Hepatocyte (in vitro differentiated cells): Measurements from ENCODE around the gene CCIN. TPM values are rescaled to one million over a fixed set of nuclear protein-coding genes. Genes with fewer than 3 reads are reported as not detected.

ENCODE experiments used
- DNase-seq: peaks from one replicate; pipeline ENCODE4 v3.0.0-alpha.2; 2016; ENCODE audit warnings: low spot score
- H2AFZ ChIP-seq: fragments of 200-600 bp; sonication (generic); 2 replicates; pipeline ENCODE4 v1.6.0; 2016; ENCODE audit warnings: antibody characterized with exemption, mild to moderate bottlenecking
- H3K27ac ChIP-seq: fragments of 200-600 bp; sonication (generic); 2 replicates; pipeline ENCODE4 v1.5.1; 2016; ENCODE audit warnings: mild to moderate bottlenecking
- H3K27me3 ChIP-seq: fragments of 200-600 bp; sonication (generic); 2 replicates; pipeline ENCODE4 v1.6.1; 2016
- H3K36me3 ChIP-seq: fragments of 200-600 bp; sonication (generic); replicated peaks from 2 replicates; pipeline ENCODE4 v1.5.1; 2016; ENCODE audit warnings: low read depth; ENCODE audit not compliant: insufficient read depth
- H3K4me1 ChIP-seq: fragments of 200-600 bp; sonication (generic); 2 replicates; pipeline ENCODE4 v1.5.1; 2016; ENCODE audit warnings: mild to moderate bottlenecking, moderate library complexity; ENCODE audit not compliant: insufficient read depth
- H3K4me2 ChIP-seq: fragments of 200-600 bp; sonication (generic); 2 replicates; pipeline ENCODE4 v1.6.0; 2016
- H3K4me3 ChIP-seq: fragments of 200-600 bp; sonication (generic); 2 replicates; pipeline ENCODE4 v1.5.1; 2016; ENCODE audit warnings: mild to moderate bottlenecking
- H3K79me2 ChIP-seq: fragments of 200-600 bp; sonication (generic); 2 replicates; pipeline ENCODE4 v1.6.0; 2017; ENCODE audit warnings: mild to moderate bottlenecking
- H3K9me2 ChIP-seq: fragments of 200-600 bp; sonication (generic); replicated peaks from 2 replicates; pipeline ENCODE4 v1.6.0; 2017; ENCODE audit warnings: mild to moderate bottlenecking; ENCODE audit not compliant: insufficient read depth
- H3K9me3 ChIP-seq: fragments of 200-600 bp; sonication (generic); 2 replicates; pipeline ENCODE4 v1.5.1; 2016; ENCODE audit warnings: low read depth, mild to moderate bottlenecking
- H4K20me1 ChIP-seq: fragments of 200-600 bp; sonication (generic); 2 replicates; pipeline ENCODE4 v1.6.0; 2016; ENCODE audit warnings: mild to moderate bottlenecking; ENCODE audit not compliant: insufficient read depth, poor library complexity, severe bottlenecking
- EZH2 ChIP-seq: fragments of 200-600 bp; sonication (generic); IDR thresholded peaks from 2 replicates; pipeline ENCODE4 v1.6.1; 2016; ENCODE audit warnings: antibody characterized with exemption, mild to moderate bottlenecking, borderline replicate concordance
- EZH2phosphoT487 ChIP-seq: fragments of 200-600 bp; sonication (generic); IDR thresholded peaks from one replicate; pipeline ENCODE4 v1.6.1; 2018; ENCODE audit warnings: antibody characterized with exemption, mild to moderate bottlenecking, low read depth, moderate library complexity; ENCODE audit not compliant: unreplicated experiment, severe bottlenecking
- WGBS: methylation state at CpG from one replicate; pipeline ENCODE4 v1.1.6; 2016; ENCODE audit warnings: low lambda C conversion rate; ENCODE audit errors: missing lambda C conversion rate; 5-methylcytosine and 5-hydroxymethylcytosine counted together
- polyA plus RNA-seq: library from polyadenylated mRNA; unstranded; fragments of >200 nt; fragmentation: Nextera tagmentation; extraction: Ambion mirVana; gene quantifications from 2 replicates; pipeline ENCODE4 v1.2.1, GENCODE V29; 2016
- total RNA-seq: library from RNA; depleted of rRNA; stranded (reverse); fragments of >200 nt; gene quantifications from 2 replicates; pipeline ENCODE4 v1.2.3, GENCODE V29; 2014
- TF ChIP-seq, protein P1 (sequence below): fragments of 200-600 bp; sonication (generic); IDR thresholded peaks from 2 replicates; pipeline ENCODE4 v1.5.1; 2016; ENCODE audit warnings: antibody characterized with exemption, mild to moderate bottlenecking; ENCODE audit not compliant: poor library complexity

The CCIN gene
- total and polyA plus RNA-seq, 2 experiments from 2014 or later, result not detected

DNA sequence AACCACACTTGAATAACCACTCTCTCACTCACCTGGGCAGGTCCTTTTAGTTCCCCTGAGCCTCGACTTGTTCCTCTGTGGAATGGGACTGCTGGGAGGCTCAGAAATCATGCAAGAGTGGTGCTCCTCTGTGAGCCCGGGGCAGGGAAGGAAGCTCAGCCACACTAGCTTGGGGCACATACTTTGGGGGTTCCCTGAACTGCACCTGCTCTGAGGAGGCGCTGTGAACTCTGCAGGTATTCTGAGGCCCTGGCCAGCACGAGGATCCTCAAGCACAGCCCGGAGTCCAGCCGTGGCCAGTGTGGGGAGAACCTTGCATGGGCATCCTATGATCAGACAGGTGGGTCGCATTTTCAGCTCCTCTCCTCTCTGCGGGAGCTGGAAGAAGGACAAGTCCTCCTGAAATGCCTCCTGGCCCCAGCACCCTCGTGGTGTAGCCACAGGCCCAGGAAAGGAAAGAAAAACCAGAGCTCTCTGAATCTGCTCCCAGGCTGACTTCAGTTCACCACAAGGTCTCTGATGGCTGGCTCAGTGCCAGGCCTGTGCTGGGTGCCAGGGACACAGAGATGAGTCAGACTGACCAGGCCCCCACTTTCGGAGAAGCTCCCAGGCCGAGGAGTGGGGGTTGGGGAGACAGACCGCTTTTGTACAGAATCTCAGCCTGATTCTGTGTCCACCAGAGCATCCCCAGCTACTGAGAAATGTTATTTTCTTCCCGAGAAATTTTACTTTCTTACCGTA lies 20.7 kb upstream of the CCIN start:
- no peak overlapping the region for H3K4me3 ChIP-seq
- no peaks in the 10 kb centered on the region for H3K9me2 ChIP-seq
- H2AFZ ChIP-seq, result no peak overlapping the region
- H3K36me3 ChIP-seq, result no peaks in the 10 kb centered on the region
- no peaks in the 10 kb centered on the region for H3K9me3 ChIP-seq
- H3K79me2 ChIP-seq, result no peaks in the 10 kb centered on the region
- H3K4me2 ChIP-seq, result no peak overlapping the region
- WGBS, result 78% methylated on average over 14 of the region's 14 CpGs
- DNase-seq, result peak; percentile 87
- no peak for TF ChIP-seq EZH2phosphoT487
- no peak for TF ChIP-seq EZH2
- TF ChIP-seq, protein P1, sequence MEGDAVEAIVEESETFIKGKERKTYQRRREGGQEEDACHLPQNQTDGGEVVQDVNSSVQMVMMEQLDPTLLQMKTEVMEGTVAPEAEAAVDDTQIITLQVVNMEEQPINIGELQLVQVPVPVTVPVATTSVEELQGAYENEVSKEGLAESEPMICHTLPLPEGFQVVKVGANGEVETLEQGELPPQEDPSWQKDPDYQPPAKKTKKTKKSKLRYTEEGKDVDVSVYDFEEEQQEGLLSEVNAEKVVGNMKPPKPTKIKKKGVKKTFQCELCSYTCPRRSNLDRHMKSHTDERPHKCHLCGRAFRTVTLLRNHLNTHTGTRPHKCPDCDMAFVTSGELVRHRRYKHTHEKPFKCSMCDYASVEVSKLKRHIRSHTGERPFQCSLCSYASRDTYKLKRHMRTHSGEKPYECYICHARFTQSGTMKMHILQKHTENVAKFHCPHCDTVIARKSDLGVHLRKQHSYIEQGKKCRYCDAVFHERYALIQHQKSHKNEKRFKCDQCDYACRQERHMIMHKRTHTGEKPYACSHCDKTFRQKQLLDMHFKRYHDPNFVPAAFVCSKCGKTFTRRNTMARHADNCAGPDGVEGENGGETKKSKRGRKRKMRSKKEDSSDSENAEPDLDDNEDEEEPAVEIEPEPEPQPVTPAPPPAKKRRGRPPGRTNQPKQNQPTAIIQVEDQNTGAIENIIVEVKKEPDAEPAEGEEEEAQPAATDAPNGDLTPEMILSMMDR, result no peak
- H4K20me1 ChIP-seq, result no peaks in the 10 kb centered on the region
- no peaks in the 10 kb centered on the region for H3K4me1 ChIP-seq
- peak overlapping the region; percentile 6 for H3K27ac ChIP-seq
- H3K27me3 ChIP-seq, result no peaks in the 10 kb centered on the region

DNA sequence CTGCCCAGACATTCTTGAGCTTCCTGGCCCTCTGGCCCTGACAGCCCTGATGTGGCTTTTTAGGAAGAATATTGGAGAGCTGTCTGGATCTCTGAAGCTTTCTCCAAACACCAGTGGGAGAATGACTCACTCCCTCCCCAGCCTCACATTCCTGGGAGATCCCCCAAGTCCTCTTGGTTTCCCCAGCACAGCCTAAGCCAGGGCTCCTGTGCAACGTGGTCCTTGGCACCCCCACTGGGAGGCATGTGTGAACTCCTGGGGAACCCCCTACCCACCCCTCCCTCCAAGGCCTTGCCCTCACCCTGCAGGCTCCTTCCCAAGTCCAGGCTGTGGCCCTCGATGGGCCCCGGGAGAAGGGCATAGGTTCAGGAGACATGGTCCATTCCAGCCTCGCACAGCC lies 20.0 kb upstream of the CCIN start:
- Histone ChIP-seq H3K4me2 (no peak overlapping the region), H3K9me2 (no peaks in the 10 kb centered on the region), H3K4me3 (no peak overlapping the region), H3K27ac (peak overlapping the region; percentile 29), H3K36me3 (no peaks in the 10 kb centered on the region), H3K9me3 (no peaks in the 10 kb centered on the region), H3K27me3 (no peaks in the 10 kb centered on the region), H3K79me2 (no peaks in the 10 kb centered on the region), H3K4me1 (no peaks in the 10 kb centered on the region), H2AFZ (no peak overlapping the region), H4K20me1 (no peaks in the 10 kb centered on the region)
- TF ChIP-seq EZH2phosphoT487 (no peak), EZH2 (no peak)
- TF ChIP-seq, protein P1, result no peak
- DNase-seq, result no peak
- 88% methylated on average over 4 of the region's 4 CpGs for WGBS

GRCh38 chr9:36150574-36151315 lies 18.4 kb upstream of the CCIN start:
- no peaks in the 10 kb centered on the region for H3K4me1 ChIP-seq
- no peak overlapping the region for H2AFZ ChIP-seq
- H3K79me2 ChIP-seq, result no peaks in the 10 kb centered on the region
- DNase-seq, result no peak
- H3K27me3 ChIP-seq, result no peaks in the 10 kb centered on the region
- no peak overlapping the region for H3K4me2 ChIP-seq
- 74% methylated on average over 4 of the region's 4 CpGs for WGBS
- H3K9me2 ChIP-seq, result no peaks in the 10 kb centered on the region
- no peaks in the 10 kb centered on the region for H3K36me3 ChIP-seq
- no peaks in the 10 kb centered on the region for H3K9me3 ChIP-seq
- no peaks in the 10 kb centered on the region for H4K20me1 ChIP-seq
- H3K4me3 ChIP-seq, result no peak overlapping the region
- H3K27ac ChIP-seq, result no peak overlapping the region
- TF ChIP-seq EZH2phosphoT487 (no peak), EZH2 (no peak)
- TF ChIP-seq, protein P1, result no peak
